KOPT-K1 (cell line): Measurements from ENCODE around the gene C14orf93.

ENCODE experiments used
- H3K27ac ChIP-seq: fragments of 200-600 bp; sonication (generic); 2 replicates; pipeline ENCODE4 v1.5.1; 2016; ENCODE audit warnings: antibody characterized with exemption, mild to moderate bottlenecking, low read depth, low read length; ENCODE audit not compliant: poor library complexity, severe bottlenecking
- H3K36me3 ChIP-seq: fragments of 200-600 bp; sonication (generic); 2 replicates; pipeline ENCODE4 v1.5.1; 2017; ENCODE audit warnings: antibody characterized with exemption, mild to moderate bottlenecking, low read length, moderate library complexity; ENCODE audit not compliant: insufficient read depth
- H3K9me3 ChIP-seq: fragments of 200-600 bp; sonication (generic); 2 replicates; pipeline ENCODE4 v1.5.1; 2017; ENCODE audit warnings: antibody characterized with exemption, low read length, mild to moderate bottlenecking; ENCODE audit not compliant: insufficient read depth, poor library complexity, severe bottlenecking

The C14orf93 gene

GRCh38 chr14:23033801-23034497 is 24.0 kb upstream of the C14orf93 start:
- Histone ChIP-seq H3K36me3 (peaks cover 47% of the 10 kb centered on the region), H3K9me3 (no peaks in the 10 kb centered on the region), H3K27ac (peak overlapping the region; percentile 87)

GRCh38 chr14:23033251-23033727 is 23.3 kb upstream of the C14orf93 start:
- H3K9me3 ChIP-seq = no peaks in the 10 kb centered on the region
- H3K27ac ChIP-seq = peak overlapping the region; percentile 87
- H3K36me3 ChIP-seq = peaks cover 53% of the 10 kb centered on the region

DNA sequence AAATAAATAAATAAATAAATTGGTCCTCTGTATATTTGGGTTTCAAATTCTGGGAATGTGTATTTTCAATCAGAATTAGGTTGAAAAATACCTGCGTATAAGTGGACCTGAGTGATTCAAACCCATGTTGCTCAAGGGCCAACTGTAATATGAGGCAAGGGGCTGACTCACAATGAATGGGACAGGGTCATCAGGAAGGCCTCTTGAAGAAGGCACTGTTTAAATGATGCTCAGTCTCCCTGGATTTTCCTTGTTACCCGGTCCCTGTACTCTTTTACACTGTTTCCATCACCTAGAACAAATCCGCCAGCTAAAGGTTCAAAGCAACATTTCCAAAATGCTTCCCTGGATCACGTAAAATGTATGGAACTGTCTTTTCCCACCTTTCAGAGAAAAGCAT is 21.0 kb upstream of the C14orf93 start:
- peaks cover 69% of the 10 kb centered on the region for H3K36me3 ChIP-seq
- H3K27ac ChIP-seq = no peak overlapping the region
- H3K9me3 ChIP-seq = no peaks in the 10 kb centered on the region

- no peak overlapping the region for H3K27ac ChIP-seq
- no peaks in the 10 kb centered on the region for H3K9me3 ChIP-seq
- H3K36me3 ChIP-seq = peaks cover 90% of the 10 kb centered on the region
Measured at GRCh38 chr14:23028799-23029198, 18.9 kb upstream of the C14orf93 start.

GRCh38 chr14:23025151-23025814 is 15.3 kb upstream of the C14orf93 start:
- H3K27ac ChIP-seq = no peak overlapping the region
- peaks cover 68% of the 10 kb centered on the region for H3K36me3 ChIP-seq
- H3K9me3 ChIP-seq = no peaks in the 10 kb centered on the region

DNA sequence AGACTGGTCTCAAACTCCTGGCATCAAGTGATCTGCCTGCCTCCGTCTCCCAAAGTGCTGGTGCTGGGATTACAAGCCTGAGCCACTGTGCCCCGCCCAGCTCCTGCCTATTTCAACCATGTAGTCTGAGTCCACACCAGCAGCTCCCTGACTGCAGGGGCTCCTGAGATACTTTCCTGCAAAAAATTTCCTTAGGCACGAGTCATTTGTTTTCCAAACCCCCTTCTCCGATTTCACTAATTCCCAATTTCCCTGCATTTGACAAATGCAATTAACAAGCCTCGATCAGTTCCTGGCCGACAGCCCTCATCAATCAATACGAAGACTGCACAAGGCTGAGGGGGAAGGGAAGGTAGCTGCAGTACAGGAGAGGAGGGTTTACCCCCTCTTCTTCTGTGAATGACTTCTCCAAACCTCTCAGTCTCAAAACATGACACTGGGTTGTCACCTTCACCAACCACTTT is 14.7 kb upstream of the C14orf93 start:
- H3K36me3 ChIP-seq = peaks cover 62% of the 10 kb centered on the region
- H3K9me3 ChIP-seq = no peaks in the 10 kb centered on the region
- H3K27ac ChIP-seq = no peak overlapping the region

- H3K36me3 ChIP-seq = peaks cover 53% of the 10 kb centered on the region
- no peaks in the 10 kb centered on the region for H3K9me3 ChIP-seq
- H3K27ac ChIP-seq = no peak overlapping the region
Measured at GRCh38 chr14:23023795-23024152, 13.8 kb upstream of the C14orf93 start.

DNA sequence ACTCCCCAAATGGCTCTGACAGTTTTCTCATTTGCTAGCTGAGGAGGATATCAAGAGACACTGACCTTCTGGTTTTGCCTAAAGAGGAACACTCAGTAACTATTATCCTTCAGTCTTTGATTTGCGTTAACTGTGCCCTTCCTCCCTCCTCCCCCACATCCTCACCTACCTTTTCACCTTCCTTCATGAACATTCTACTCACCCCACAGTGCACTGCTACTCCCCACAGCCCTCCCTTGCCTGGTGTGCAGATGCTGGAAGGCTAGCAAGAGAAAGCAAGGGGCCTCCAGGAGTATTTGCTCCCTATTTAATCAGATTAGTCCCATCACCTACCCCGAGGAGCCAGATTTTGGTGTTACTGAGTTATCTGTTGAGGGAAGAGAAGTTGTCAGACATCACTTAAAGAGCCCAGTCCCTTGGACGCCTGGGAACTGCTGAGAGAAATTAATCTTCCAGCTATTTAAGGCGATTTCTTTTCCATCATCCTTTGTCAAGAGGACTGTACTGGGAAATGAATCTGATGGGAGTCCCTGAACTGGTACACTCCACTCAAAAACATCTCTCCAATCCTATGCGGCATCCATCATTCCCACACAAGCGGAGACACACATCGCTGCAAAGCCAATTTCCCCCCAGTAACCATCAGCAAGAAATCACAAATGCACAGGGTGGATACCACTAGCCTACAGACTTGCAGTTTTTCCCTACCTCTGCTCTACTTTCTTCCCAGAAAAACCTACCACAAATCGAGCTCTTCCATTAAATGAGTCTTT is 13.3 kb upstream of the C14orf93 start:
- peaks cover 48% of the 10 kb centered on the region for H3K36me3 ChIP-seq
- no peak overlapping the region for H3K27ac ChIP-seq
- no peaks in the 10 kb centered on the region for H3K9me3 ChIP-seq

DNA sequence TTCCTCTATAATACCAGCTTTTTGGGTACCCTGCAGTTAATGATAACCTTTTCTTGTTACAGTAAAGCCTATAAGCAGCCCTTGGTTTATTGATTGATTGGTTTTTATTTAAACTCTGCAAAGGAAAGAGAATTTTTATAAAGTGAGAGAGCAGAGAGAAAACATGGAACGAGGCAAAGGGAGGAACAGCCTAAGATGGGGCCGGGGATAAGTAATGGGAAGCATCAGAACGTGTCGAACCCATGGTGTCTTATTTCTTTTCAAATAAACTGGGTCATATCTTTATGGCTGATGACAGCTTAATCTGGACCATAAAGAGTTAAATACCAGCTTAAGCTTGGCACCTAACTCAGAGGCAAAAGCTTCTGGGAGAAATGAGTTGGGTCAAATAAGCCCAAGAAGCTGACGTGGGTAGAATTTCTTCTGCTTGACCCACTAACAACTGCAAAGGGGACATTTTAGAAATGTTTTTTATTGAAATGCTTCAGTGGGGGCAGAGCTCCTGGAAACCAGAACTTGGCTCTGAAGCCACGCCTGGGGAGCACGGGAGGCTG is 12.0 kb upstream of the C14orf93 start:
- Histone ChIP-seq H3K27ac (no peak overlapping the region), H3K36me3 (peaks cover 39% of the 10 kb centered on the region), H3K9me3 (no peaks in the 10 kb centered on the region)

- Histone ChIP-seq H3K36me3 (peaks cover 38% of the 10 kb centered on the region), H3K27ac (no peak overlapping the region), H3K9me3 (no peaks in the 10 kb centered on the region)
Measured at GRCh38 chr14:23021434-23021833, 11.5 kb upstream of the C14orf93 start.

DNA sequence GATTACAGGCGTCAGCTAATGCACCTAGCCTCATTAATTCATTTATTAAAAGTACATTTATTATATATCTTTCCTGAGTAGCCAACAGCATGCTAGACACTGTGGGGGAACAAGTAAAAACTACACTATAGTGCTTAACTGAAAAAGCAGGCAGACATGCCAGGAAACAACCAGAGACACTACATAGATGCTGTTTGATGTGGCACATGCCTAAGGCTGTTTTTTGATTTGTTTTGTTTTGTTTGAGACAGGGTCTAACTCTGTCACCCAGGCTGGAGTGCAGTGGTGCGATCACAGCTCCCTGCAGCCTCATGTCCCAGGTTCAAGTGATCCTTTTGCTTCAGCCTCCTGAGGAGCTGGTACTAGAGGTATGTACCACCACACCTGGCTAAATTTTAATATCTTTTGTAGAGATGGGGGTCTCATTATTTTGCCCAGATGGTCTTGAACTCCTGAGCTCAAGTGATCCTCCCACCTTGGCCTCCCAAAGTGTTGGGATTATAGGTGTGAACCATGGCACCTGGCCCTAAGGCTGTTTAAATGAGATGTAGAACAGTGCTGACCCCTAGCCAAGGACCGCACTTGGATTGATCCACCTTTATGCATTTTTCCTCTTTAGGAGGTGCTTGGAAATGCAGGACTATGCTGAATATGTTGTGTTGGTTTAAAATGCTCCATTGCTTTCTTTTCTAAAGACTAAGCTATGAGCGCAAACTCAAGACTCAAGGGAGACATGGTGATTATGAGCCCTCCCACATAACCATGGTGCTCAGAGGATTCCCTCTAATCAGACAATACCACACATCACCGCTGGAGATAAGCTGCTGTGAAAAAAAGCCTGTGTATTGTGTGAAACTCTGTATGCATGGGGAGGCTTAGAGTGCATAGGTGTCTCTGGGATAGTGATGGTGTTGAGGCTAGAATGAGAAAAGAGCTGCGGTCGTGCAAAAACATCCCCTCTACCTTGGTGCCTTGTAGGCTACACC is 10.5 kb upstream of the C14orf93 start:
- Histone ChIP-seq H3K27ac (no peak overlapping the region), H3K9me3 (no peaks in the 10 kb centered on the region), H3K36me3 (peaks cover 28% of the 10 kb centered on the region)

GRCh38 chr14:23018107-23018506 is 8.2 kb upstream of the C14orf93 start:
- Histone ChIP-seq H3K9me3 (no peaks in the 10 kb centered on the region), H3K36me3 (peaks cover 5% of the 10 kb centered on the region; the same call in 1 of the 2 replicates), H3K27ac (no peak overlapping the region)

DNA sequence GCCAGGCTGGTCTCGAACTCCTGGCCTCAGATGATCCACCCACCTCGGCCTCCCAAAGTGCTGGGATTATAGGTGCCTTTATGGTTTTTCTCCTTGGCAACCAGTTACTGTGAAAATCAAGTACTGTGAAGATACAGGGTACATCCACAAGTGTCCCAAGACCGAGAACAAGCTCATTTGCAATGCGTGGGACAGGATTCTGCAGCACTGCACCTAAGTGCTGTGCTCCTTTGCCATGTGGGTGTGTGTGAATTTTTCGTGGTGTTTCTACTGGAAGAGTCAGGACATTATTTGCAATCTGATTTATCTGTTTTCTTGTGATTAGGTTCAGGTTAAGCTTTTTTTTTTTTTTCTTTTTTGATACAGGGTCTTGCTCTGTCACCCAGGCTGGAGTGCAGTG is 7.1 kb upstream of the C14orf93 start:
- no peaks in the 10 kb centered on the region for H3K36me3 ChIP-seq
- no peak overlapping the region for H3K27ac ChIP-seq
- no peaks in the 10 kb centered on the region for H3K9me3 ChIP-seq

DNA sequence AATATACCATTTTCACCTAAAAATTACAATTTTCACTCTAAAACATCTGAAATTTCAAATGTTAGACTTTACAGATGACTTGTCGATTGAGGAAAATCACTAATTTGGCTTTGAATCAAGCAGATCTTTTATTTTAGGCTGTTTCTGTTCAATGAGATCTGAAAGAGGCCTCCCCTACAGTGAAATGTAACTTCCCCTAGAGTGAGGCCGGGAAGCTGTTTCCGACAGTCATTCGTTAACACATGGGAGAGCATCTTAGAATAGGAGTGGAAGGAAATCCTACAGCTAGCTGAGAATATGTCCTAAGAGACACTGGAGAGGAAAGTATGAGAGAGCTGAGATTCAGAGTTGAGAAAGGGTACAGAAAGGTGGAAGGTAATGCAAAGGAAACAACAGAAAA is 5.7 kb upstream of the C14orf93 start:
- Histone ChIP-seq H3K27ac (no peak overlapping the region), H3K36me3 (no peaks in the 10 kb centered on the region), H3K9me3 (no peaks in the 10 kb centered on the region)
